GM18909 (cell line): Measurements from ENCODE around the gene RAX2.

Experiments
- ATAC-seq: cut with Tn5 transposase; IDR thresholded peaks from one replicate; pipeline ENCODE4 v1.9.1; 2021; ENCODE audit warnings: mild to moderate bottlenecking; ENCODE audit not compliant: unreplicated experiment, poor library complexity

The RAX2 gene

DNA sequence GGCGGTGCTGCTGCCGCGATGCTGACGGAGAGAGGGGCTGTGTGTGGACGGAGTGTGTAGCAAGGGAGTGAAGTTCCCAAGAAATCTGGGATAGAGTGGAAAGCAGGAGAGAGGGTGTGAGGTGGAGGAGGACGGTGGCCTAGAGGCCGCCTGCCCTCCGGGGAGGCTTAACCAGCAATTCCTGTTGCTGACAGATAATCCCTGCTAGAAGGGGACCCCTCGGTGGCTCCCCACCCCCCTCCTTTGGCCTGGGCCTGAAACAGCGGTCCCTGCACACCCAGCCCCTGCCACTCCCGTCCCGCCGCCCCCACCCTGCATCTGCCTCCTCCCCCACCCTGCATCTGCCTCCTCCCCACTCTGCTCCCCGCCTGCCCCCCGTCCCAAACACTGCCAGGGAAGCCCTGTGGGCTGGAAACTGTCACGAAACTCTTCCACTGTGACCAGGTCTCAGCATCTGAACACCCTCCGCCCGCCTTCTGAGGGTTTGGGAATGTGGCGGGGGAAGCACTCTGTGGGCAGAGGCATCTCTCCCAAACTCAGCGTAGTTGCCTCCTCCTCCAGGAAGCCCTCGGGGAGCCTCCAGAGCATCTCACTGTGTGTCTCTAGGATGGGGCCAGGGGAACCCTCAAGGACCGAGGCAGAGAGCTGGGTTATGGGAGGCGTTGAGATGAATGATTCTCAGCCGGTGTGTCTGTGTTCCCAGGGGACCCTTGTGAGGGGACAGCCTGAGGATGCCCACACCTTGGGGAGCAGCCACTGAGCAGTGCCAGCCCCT, 31.3 kb upstream of the RAX2 start:
- no peak for ATAC-seq

- ATAC-seq: no peak
These were observed 29.5 kb upstream of the RAX2 start for GRCh38 chr19:3801412-3802096.

- ATAC-seq: no peak
These were observed 29.0 kb upstream of the RAX2 start for GRCh38 chr19:3800996-3801395.

GRCh38 chr19:3798137-3798536, 26.1 kb upstream of the RAX2 start:
- no peak for ATAC-seq

- no peak for ATAC-seq
These were observed 24.3 kb upstream of the RAX2 start for GRCh38 chr19:3796358-3796757.

GRCh38 chr19:3793799-3794198, 21.8 kb upstream of the RAX2 start:
- ATAC-seq: no peak

DNA sequence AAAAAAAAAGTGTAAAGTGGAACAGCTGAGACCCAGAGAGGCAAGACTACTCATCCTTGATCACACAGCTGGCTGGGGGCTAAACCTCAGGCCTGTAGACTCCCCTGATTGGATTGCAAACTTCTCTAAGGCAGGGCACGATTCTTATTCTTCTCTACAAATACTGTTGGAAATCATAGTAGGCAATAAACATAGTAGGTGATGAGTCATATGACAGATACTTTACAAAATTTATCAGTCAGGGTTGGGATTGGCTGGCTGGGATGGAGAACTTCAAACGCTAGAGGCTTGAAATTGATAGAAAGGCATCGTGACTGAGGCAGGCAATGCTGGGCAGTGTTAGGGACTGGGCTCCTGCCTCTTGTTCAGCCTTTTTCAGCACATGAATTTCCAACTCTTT, 20.1 kb upstream of the RAX2 start:
- ATAC-seq: no peak

GRCh38 chr19:3790941-3791340, 18.9 kb upstream of the RAX2 start:
- ATAC-seq: no peak

- ATAC-seq: no peak
These were observed 18.2 kb upstream of the RAX2 start for GRCh38 chr19:3790209-3790734.

- no peak for ATAC-seq
These were observed 17.2 kb upstream of the RAX2 start for GRCh38 chr19:3788996-3789778.

DNA sequence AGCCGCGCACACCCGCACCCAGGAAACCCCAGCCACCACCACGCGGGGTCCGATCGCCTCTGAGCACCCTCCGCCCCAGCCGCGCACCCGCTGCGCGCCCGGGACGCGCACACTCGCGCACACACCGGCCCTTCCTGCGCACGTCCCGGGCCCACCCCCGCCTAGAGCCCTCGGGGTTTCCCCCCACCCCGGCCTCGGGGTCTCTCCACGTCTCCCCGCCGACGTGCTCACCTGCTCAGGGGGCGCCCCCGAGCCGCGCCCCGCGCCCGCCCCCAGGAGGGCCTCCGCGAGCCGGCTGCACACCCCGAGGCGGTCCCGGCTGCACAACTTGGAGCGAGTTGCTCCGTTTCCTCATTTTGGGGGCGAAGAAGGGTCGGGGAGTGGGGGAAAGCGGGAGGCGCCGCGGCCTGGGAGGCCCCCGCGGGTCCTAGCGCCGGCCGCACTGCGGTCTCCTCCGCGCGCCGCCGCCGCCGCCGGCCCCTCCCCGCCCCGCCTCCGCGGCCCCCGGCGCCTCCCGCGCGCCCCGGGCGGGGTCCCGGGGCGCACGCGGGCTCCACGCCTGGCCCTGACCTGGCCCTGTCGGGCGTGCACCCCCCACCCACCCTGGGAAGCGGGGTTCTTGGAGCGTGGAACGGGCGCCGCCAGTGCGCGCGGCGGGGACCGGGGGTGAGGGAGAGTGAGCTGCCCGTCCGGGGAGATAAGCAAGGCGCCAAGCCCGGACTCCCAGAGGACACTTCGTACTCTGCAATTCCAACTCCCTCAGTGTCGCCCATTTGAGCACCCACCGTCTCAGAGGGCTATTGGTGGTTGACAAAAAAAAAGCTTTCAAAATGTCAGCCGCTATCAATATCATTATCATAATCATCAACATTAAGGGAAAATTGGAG, 14.2 kb upstream of the RAX2 start, which contains the start of gene MATK:
Gene MATK, minus strand, starts transcription at position 444 of the 887 bp plus-strand sequence. CDS start 1,246 bp downstream, outside the sequence.
- no peak for ATAC-seq

- ATAC-seq: no peak
These were observed 13.5 kb upstream of the RAX2 start for GRCh38 chr19:3785451-3785937.

DNA sequence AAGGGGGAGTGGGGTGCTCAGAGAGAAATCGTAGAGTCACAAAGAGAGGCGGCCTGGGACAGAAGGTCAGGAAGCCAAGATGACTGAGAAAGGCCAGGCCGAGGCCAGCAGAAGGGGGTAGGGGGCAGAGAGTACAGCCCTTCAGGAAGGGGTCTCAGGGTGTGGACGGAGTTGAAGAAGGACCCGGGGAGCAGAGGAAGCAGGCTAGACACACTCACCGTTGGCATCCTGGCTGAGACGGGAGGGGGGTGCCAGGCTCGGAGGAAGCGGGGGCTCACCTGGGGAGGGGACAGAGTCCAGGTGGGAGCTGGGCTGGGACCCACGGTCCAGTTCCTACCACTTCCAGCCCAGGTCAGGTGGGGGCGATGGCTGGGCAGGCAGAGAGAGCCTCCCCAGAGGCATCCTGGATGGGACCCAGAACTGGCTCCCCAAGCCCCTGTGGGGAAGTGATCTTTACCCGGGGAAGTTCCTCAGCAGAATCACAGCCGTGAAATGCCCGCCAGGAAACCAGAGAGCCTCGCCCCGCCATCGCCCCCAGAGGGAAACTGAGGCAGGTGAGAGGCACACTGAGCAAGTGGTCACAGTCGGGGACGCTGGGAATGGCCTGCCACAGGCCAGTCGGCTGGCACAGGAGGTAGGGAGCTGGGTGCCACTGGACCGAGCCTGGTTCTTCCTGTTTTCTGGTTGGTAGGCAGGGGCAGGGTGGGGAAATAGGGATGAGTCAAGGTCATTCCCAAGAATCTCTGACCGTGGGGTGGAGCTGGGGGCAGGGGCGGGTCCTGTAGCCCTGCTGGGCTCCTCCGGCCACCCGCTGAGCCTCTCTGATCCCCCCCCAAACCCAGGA, 12.8 kb upstream of the RAX2 start:
- ATAC-seq: no peak

DNA sequence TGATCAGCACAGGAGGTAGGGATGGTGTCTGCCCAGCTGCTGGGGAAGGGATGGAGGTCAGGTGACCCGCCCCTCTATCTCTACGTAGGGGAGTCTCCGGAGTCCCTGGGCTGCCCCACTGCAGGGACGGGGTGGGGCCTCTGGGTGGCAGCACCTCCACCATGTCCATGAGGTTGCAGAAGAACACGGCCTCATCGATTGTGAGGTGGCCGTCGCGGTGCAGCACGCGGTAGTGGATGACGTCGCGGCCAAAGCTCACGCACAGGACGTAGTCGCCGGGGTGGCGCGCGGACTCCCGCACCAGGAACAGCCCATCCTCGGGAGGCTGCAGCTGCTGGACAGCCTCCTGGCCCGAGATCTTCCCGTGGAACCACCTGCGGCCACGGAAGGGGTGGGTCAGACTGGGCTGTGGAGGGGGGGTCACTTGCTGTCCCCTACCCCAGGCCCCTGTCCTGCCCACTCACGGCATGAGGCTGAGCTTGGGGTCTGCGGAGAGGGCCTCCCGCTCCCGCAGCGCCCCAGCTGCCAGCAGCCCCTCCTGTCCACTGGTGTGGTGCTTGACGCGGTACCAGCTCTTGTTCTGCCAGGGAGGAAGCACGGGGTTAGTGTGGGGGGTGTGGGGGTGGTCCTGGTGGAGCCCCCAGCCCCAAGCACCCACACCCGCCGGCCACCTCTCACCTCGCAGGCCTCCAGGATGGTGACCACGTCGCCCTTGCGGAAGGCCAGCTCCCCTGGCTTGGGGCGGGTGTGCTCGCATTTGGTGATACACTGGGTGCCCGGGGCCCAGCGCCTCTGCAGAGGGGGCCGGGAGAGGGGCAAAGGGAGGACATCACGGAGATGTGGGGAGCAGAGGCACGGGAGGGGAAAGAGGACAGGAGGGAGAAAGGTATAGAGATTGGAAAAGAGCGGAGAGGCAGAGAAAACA, 11.9 kb upstream of the RAX2 start:
- ATAC-seq: no peak

GRCh38 chr19:3782903-3783302, 10.9 kb upstream of the RAX2 start:
- ATAC-seq: no peak

- no peak for ATAC-seq
These were observed 10.3 kb upstream of the RAX2 start for GRCh38 chr19:3782330-3782729.

DNA sequence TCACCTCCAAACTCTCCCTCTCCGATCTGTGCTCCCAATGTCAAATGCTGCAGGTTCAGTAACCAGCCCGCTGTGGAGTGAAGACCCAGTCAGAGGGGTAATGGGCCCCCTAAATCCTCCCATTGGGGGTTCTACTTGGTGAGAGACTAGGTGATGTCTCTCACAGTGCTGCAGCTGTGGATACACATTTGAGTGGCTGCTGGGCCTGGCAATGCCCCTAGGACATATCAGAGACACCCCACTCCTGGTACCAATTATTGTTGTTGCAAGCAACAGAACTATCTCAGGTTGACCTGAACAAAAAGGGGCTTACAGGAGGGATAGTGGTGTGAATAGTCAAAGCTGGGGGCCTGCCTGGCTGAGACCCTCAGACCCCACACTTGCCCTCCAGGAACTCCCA, 9.6 kb upstream of the RAX2 start:
- no peak for ATAC-seq

GRCh38 chr19:3780786-3781304, 8.8 kb upstream of the RAX2 start:
- ATAC-seq: no peak
